ENCODE measurements around the gene CEP76.
"Not testable (repeated sequence)": the region's sequence is repeated elsewhere in the genome, so short reads cannot be mapped to it uniquely, and the experiment has no call there.

Gene CEP76

GRCh38 chr18:12639990-12640880 is 62.3 kb downstream of the CEP76 start:
- no peak for DNase-seq

GRCh38 chr18:12638644-12639124 is 63.8 kb downstream of the CEP76 start:
- no peak for DNase-seq

GRCh38 chr18:12637901-12638643 is 64.5 kb downstream of the CEP76 start:
- no peak for DNase-seq

DNA sequence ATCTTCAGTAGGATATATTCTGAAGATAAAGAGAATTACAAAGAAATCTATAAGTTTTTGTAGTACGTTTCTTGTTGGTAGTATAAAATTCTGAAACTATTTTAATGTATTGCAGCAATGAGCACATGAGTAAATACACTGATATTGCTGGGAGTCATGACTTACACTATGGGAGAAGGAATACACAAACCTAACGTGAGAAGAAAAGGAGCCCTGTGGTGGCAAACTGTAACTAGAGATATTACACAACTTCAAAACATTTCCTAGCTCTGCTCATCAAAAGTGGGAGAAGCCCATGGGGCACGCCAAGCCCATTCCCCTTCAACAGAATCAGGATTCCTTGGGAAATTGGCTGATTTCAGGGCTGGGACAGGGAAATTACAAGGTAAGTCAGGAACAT is 65.1 kb downstream of the CEP76 start:
- no peak for DNase-seq

DNA sequence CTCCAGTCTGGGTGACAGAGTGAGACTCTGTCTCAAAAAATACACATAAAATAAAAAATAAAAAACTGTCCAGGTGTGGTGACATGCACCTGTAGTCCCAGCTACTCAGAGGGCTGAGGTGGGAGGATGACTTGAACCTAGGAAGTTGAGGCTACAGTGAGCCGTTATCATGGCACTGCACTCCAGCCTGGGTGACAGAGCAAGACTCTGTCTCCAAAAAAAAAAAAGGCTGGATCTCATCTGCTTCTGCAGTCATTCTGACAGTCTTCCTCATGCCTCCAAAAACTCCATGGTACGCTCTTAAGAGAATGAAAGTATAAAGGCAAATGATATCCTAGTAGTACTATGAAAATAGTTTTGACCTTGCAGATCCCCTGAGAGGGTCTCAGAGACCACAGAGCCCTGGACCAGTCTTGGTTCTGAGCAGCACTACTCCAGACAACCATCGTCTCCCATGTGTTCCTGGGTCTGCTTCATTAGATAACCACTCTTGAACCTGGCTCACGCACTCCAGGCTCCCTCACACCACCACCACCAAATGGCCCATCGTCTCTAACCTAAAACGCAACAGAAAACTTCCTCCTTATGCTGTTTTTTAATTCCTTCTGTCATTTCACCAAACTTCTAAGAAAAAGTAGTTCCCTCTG is 70.6 kb downstream of the CEP76 start:
- DNase-seq, result no peak

- DNase-seq, result no peak
Observed at GRCh38 chr18:12630136-12630535, 72.4 kb downstream of the CEP76 start.

- no peak for DNase-seq
Observed at GRCh38 chr18:12628706-12629702, 73.5 kb downstream of the CEP76 start.

DNA sequence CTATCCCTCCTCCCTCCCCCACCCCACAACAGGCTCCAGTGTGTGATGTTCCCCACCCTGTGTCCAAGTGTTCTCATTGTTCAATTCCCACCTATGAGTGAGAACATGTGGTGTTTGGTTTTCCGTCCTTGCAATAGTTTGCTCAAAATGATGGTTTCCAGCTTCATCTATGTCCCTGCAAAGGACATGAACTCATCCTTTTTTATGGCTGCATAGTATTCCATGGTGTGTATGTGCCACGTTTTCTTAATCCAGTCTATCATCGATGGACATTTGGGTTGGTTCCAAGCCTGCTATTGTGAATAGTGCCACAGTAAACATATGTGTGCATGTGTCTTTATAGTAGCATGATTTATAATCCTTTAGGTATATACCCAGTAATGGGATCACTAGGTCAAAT is 75.3 kb downstream of the CEP76 start:
- not testable (repeated sequence) for DNase-seq

GRCh38 chr18:12625241-12625640 is 77.3 kb downstream of the CEP76 start:
- DNase-seq, result no peak
